GM21737 (cell line): ENCODE data around the gene VAMP7.
"Not testable (repeated sequence)": the region's sequence is repeated elsewhere in the genome, so short reads cannot be mapped to it uniquely, and the experiment has no call there.

ENCODE experiments used
- ATAC-seq: cut with Tn5 transposase; IDR thresholded peaks from one replicate; pipeline ENCODE4 v1.9.1; 2021; ENCODE audit warnings: mild to moderate bottlenecking, moderate library complexity; ENCODE audit not compliant: unreplicated experiment

Gene VAMP7

DNA sequence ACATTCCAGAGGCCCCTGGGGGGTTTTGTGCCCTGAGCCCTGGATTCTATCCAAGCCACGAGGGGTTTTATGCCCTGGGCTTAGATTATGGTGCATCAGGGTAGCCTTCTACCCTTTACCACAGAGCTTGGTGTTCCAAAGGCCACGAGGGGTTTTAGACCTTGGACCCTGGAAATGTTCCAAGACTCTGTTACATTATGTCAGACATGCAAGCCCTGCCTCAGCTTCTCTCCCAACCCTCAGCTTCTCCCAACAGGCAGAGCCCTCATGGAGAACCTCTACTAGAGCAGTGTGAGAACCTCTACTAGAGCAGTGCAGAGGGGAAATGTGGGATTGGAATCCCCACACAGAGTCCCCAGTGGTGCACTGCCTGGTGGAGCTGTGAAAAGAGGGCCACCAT, 105.8 kb downstream of the VAMP7 start:
- ATAC-seq, result not testable (repeated sequence)

DNA sequence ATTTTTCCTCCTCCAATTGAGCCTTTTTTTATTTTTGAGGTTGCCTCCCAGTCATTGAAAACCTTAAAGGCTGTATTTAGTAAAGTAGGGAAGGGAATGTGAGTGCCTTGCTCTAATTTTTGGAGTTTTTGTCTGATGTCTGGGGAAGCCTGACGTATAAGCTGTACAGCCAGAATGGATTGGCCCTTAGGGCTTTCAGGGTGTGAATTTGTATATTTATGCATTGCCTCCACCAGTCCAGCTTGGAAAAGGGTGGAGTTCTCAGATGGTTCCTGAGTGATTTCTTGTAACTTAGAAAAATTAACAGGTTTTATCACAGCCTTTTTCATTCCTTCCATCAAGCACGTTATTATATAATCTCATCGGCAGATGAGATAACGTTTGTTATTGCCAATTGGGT, 107.7 kb downstream of the VAMP7 start:
- ATAC-seq, result no peak
